DND-41 (cell line): Measurements from ENCODE around the gene MRPL11.

Experiments
- EZH2 ChIP-seq: IDR thresholded peaks from 3 replicates; pipeline ENCODE4 v1.6.1; 2012; ENCODE audit warnings: borderline replicate concordance, low read depth, mild to moderate bottlenecking, moderate library complexity, low read length, inconsistent platforms; ENCODE audit not compliant: severe bottlenecking
- TF ChIP-seq, protein P1 (sequence below): IDR thresholded peaks from 2 replicates; pipeline ENCODE4 v1.5.1; 2012; ENCODE audit warnings: borderline replicate concordance, low read length, moderate library complexity, mild to moderate bottlenecking; ENCODE audit not compliant: poor library complexity, severe bottlenecking; ENCODE audit errors: extremely low read depth

DNA sequence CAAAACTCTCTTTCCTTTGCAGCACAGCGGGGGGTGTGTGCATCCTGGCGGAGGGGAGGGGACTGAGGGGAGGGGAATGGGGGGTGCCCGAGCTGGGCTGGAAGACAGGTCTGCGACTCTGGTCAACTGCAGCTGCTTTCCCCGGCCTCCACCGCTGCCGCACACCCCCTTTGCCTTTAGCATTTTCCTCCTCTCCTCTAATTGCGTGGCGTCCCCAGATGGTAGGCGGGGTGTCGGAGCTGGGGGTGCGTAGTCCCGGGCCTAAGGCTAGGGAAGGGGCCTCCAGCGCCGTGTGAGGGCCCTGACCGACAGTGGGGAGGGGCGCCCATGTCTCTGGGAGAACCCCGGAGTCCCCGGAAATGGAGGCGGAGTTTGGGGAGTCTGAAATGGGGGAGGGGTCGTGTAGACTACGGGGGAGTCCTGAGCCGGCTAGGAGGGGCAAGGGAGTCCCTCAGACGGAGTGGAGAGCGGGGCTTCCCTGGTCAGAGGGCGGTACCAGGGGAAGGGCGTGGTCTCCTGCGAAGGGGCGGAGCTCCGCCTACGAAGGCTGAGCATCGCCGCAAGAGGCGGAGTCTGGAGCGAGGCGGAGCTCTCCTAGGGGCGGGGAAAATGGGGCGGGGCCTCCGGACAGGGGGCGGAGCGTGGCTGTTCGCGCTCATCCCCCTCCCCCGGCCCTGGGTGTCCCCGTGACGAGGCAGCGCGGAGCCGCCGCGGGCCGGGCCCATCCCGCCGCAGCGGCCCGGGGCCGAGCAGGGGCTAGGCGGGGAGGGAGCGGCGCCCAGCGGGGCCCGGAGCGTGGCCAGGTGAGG, 27.8 kb upstream of the MRPL11 start, which contains the start of gene PELI3:
- TF ChIP-seq, protein P1, sequence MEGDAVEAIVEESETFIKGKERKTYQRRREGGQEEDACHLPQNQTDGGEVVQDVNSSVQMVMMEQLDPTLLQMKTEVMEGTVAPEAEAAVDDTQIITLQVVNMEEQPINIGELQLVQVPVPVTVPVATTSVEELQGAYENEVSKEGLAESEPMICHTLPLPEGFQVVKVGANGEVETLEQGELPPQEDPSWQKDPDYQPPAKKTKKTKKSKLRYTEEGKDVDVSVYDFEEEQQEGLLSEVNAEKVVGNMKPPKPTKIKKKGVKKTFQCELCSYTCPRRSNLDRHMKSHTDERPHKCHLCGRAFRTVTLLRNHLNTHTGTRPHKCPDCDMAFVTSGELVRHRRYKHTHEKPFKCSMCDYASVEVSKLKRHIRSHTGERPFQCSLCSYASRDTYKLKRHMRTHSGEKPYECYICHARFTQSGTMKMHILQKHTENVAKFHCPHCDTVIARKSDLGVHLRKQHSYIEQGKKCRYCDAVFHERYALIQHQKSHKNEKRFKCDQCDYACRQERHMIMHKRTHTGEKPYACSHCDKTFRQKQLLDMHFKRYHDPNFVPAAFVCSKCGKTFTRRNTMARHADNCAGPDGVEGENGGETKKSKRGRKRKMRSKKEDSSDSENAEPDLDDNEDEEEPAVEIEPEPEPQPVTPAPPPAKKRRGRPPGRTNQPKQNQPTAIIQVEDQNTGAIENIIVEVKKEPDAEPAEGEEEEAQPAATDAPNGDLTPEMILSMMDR: no peak
- TF ChIP-seq EZH2: no peak
